Measurements from ENCODE around the gene BRWD1.

DNA sequence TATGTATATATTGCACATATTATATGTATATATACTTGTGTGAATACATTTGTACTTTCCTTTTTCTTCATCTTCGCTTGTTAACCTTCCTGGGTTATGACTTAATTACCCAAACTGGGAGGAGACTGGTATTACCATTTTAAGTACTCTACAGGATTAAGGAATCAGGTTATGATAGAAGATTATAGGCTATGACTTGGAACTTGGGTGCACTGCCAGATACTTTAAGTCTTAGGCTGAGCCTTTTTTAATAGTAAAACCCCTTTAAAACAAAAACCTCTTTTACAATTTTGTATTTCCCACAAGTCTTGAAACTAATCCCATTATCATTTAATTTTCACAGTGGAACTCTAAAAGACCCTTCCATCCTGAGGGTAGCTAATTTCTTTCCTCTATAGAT lies 6.0 kb downstream of the BRWD1 start:
- TF ChIP-seq CTCF (IDR thresholded peaks at IDR 0.05) (no peak), ZFX (IDR thresholded peaks at IDR 0.05; ENCODE audit: borderline replicate concordance) (no peak)
